Retina (tissue), 1 donor: ENCODE results near the gene NGB.
"Not testable (repeated sequence)": the region's sequence is repeated elsewhere in the genome, so short reads cannot be mapped to it uniquely, and the experiment has no call there.

Experiments used
- DNase-seq: peaks from one replicate; pipeline ENCODE4 v3.0.0-alpha.2; 2016

Gene NGB

GRCh38 chr14:77290705-77291104 lies 19.7 kb upstream of the NGB start:
- DNase-seq = no peak

- DNase-seq = no peak
Measured at GRCh38 chr14:77286576-77286975, 15.6 kb upstream of the NGB start.

- DNase-seq = no peak
Measured at GRCh38 chr14:77284466-77284865, 13.5 kb upstream of the NGB start.

GRCh38 chr14:77284066-77284465 lies 13.1 kb upstream of the NGB start:
- no peak for DNase-seq

- no peak for DNase-seq
Measured at GRCh38 chr14:77281852-77282410, 10.9 kb upstream of the NGB start.

GRCh38 chr14:77280921-77281320 lies 9.9 kb upstream of the NGB start:
- not testable (repeated sequence) for DNase-seq

GRCh38 chr14:77279719-77280118 lies 8.7 kb upstream of the NGB start:
- no peak for DNase-seq

GRCh38 chr14:77278461-77279230 lies 7.6 kb upstream of the NGB start:
- no peak for DNase-seq

GRCh38 chr14:77276959-77277358 lies 6.0 kb upstream of the NGB start:
- DNase-seq = no peak

- no peak for DNase-seq
Measured at GRCh38 chr14:77276295-77276935, 5.4 kb upstream of the NGB start.

- DNase-seq = peak; percentile 80
Measured at GRCh38 chr14:77275601-77276017, 4.6 kb upstream of the NGB start.

GRCh38 chr14:77275041-77275580 lies 4.1 kb upstream of the NGB start:
- DNase-seq = no peak

GRCh38 chr14:77273796-77274195 lies 2.8 kb upstream of the NGB start:
- no peak for DNase-seq

GRCh38 chr14:77272261-77272660 lies 1.3 kb upstream of the NGB start:
- no peak for DNase-seq

GRCh38 chr14:77270361-77271112 lies 469 bp downstream of the NGB start:
- peak; percentile 62 for DNase-seq

GRCh38 chr14:77268989-77269600 lies 1.9 kb downstream of the NGB start:
- DNase-seq = peak; percentile 14

GRCh38 chr14:77267937-77268699 lies 2.9 kb downstream of the NGB start:
- no peak for DNase-seq

- no peak for DNase-seq
Measured at GRCh38 chr14:77266336-77266735, 4.7 kb downstream of the NGB start.

- no peak for DNase-seq
Measured at GRCh38 chr14:77265561-77266335, 5.3 kb downstream of the NGB start.

GRCh38 chr14:77265187-77265515 lies 5.9 kb downstream of the NGB start:
- no peak for DNase-seq

- DNase-seq = no peak
Measured at GRCh38 chr14:77264466-77265186, 6.4 kb downstream of the NGB start.
